ENCODE measurements around the gene BRMS1.

Gene BRMS1

GRCh38 chr11:66309475-66309874 is 35.4 kb downstream of the BRMS1 start:
- DNase-seq (ENCODE audit: low read depth): no peak

DNA sequence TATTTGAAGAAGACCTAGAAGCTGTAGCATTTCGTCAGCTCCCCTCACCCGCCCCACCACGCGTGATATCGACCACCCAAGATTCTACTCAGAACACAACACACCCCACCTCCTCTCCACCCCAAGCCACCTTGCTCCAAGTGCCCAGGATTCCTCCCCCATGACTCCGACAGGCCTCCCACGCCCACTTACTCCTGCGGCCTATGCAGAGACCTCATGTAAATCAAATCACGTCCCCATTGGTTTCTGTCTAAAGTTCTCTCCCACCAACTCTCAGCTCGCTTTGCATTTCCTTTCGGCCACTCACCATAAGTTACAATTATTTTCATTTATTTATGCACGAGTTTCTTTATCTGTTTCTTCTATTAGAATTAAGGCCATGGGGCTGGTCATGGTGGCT is 42.2 kb downstream of the BRMS1 start:
- no peak for DNase-seq (ENCODE audit: low read depth)

DNA sequence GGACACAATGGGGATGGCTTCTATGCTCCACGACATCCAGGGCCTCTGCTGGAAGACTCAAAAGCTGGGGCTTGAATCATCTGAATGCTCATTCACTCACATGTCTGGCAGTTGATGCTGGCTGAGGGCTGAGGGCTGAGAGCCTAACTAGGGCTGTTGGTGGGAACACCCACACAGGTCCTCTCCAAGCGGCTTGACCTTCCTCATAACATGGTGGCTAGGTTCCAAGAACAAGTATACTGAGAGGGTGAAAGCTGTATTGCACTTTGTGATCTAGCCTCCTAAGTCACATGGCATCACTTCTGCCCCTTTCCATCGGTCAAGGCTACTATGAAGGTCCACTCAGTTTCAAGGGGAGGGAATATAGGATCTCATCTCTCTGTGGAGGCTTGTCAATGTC is 45.7 kb downstream of the BRMS1 start:
- no peak for DNase-seq (ENCODE audit: low read depth)

DNA sequence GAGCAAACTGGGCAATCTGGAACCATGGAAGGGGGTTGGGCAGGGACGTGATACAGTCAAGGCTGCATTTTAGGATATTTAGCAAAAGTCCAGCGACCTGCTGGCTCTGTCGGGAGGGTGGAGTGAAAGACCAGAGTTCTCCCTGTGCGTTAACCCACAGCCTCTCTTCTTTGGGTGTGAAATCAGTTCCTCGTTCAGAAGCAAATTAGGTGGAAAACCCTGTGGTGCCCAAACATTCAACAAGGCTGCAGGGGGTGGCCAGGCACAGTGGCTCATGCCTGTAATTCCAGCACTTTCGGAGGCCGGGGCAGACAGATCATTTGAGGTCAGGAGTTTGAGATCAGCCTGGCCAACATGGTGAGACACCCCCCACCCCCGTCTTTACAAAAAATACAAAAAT is 47.3 kb downstream of the BRMS1 start:
- DNase-seq (ENCODE audit: low read depth): no peak

GRCh38 chr11:66294626-66295620 is 50.0 kb downstream of the BRMS1 start:
- DNase-seq (ENCODE audit: low read depth): no peak

GRCh38 chr11:66293777-66294625 is 50.9 kb downstream of the BRMS1 start:
- DNase-seq (ENCODE audit: low read depth): no peak

DNA sequence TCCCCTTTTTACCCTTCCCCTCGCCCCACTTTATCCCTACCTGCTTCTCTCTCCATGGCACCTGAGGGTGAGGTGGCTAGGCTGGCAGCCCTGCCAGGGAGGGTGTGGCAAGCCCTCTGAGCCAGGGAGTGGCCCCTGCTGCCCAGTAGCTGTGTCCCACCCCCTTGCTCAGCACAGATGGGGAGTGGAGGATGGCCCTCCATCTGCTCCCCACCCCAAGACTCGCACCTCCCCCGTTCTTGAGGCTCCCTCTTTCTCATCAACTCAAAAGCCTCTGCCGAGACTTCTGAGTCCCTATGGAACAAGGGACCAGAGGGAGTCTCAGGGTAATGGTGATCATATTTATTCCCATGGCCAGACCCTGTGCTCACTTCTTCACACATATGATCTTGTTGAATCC is 51.6 kb downstream of the BRMS1 start:
- no peak for DNase-seq (ENCODE audit: low read depth)

- DNase-seq (ENCODE audit: low read depth): no peak
Observed at GRCh38 chr11:66292543-66293332, 52.2 kb downstream of the BRMS1 start.

DNA sequence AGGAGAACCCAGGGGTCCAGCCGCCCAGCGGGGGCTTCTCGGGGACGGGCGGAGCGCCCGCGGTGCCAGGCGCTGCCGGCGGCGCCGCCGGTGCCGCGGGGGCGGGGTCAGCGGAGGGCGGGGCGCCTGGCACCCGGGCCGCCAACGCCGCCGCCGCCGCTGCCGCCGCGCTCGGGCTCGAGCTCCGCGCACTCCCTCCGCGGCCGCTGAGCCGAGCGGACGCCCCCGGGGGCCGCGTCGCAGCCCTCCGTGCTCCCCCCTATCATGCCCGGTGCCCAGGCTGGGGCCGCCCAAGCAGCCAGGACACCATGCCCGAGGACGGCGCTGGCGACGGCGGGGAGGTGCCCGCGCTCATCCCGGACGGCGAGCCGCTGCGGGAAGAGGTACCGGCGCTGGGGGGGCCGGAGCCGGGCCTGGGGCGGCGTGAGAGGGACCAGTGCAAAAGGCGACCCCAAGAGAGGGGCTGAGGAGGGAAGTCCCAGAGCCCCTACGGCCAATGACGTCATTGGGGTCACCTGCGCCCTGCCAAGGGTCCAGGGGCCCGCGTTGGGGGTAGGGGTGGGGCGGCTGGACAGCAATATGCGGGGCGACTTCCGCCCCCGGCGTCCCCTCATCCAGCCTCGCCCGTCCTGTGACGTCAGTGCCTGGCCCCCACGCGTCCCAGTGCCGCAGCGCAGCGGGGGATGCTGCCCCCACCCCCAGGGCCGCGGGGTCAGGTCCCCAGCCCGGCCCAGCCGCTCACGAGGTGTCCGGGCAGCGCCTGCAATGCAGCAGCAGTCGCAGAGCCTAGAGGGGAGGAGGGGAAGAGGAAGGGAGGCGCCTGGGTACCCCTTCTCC is 53.0 kb downstream of the BRMS1 start, which contains the start of gene TMEM151A:
Gene TMEM151A (plus strand): TSS at position 189 of the 837 bp plus-strand sequence. CDS start 120 bp downstream, at position 309.
- no peak for DNase-seq (ENCODE audit: low read depth)

DNA sequence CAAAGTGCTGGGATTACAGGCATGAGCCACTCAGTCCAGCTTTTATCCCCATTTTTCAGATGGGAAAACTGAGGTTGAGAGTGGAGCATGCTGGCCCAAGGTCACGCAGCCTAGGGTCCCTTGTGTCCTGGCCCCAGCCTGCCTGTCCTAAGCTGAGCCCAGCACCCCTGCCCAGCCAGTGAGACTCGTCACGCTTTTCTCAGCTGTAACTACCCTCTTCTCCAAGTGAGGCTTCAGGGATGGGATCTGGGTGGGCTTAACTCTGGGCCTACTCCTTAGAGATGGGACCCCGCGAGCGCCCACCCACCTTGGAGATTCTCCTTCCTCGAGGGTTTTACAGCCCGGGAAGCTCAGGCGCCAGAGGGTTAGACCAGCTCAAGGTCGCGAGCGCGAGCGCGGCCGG is 53.6 kb downstream of the BRMS1 start:
- no peak for DNase-seq (ENCODE audit: low read depth)

GRCh38 chr11:66290330-66290621 is 54.6 kb downstream of the BRMS1 start:
- DNase-seq (ENCODE audit: low read depth): no peak

- DNase-seq (ENCODE audit: low read depth): peak; percentile 73
Observed at GRCh38 chr11:66289548-66290329, 55.2 kb downstream of the BRMS1 start.

- DNase-seq (ENCODE audit: low read depth): peak; percentile 98
Observed at GRCh38 chr11:66288671-66289547, 56.0 kb downstream of the BRMS1 start, which contains the start of gene YIF1A. Gene YIF1A (minus strand): TSS chr11:66289143. CDS start chr11:66288985, 158 bp downstream.

DNA sequence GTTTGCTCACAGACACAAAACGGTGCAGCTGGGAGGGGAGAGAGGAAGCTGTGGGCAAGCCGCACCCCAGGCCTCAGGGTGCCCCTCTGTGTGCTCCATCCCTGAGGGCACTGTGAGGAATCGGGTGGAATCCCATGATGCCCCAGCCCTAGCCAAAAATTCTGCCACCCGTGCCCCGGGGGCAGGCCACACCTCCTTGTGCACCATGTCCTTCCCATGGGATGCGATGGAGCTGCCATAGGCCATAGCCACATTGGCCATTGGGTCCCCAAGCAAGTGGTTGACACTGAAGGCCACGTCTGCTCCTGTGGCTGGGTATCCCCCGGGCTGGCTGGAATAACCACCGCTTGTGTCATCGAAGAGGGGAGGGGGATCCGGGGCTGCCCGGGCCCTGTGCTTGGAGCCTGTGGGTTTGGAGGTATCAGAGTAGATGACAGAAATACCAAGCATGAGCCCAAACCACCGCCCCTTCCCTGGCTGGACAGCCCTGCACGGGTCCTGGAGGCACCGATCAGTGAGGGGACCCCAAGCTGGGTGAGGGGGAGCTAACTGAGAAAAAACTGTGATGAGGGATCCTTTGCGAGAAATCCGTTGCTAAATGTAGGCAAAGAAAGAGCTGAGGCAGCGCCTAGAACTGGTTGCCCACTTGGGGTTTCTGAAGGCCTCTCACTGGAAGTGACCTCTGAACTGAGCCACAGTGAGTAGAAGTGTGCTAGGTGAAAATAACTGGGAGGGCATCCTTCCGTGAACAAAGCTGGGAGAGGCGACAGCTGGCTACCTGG is 56.8 kb downstream of the BRMS1 start:
- no peak for DNase-seq (ENCODE audit: low read depth)
